HepG2 (cell line): ENCODE measurements around the gene GPR155. TPM values are rescaled to one million over a fixed set of nuclear protein-coding genes. Genes with fewer than 3 reads are reported as not detected.

Experiments
- AGO1 ChIP-seq: fragments of 200-400 bp; formaldehyde crosslinking; IDR thresholded peaks from 2 replicates; pipeline ENCODE4 v1.6.1; 2017; ENCODE audit warnings: mild to moderate bottlenecking, low read depth, low read length, moderate library complexity; ENCODE audit not compliant: poor library complexity, severe bottlenecking
- ASH2L ChIP-seq: fragments of 300-600, 200-600 bp; sonication (generic); IDR thresholded peaks from 2 replicates; pipeline ENCODE4 v1.7.0; 2017; ENCODE audit warnings: low read depth, mild to moderate bottlenecking, moderate library complexity, mixed read lengths, low read length; ENCODE audit not compliant: insufficient read length
- CENPBD1 ChIP-seq: sonication (generic); formaldehyde crosslinking; IDR thresholded peaks from 2 replicates; pipeline ENCODE4 v1.8.0; 2022; ENCODE audit warnings: missing genetic modification reagents, low read depth, mild to moderate bottlenecking, borderline replicate concordance
- CENPX ChIP-seq: sonication (generic); formaldehyde crosslinking; IDR thresholded peaks from 2 replicates; pipeline ENCODE4 v1.9.0; 2021; ENCODE audit warnings: mild to moderate bottlenecking, missing genetic modification reagents, moderate library complexity
- EED ChIP-seq: sonication (generic); formaldehyde crosslinking; IDR thresholded peaks from 2 replicates; pipeline ENCODE4 v1.5.0; 2020; ENCODE audit warnings: mild to moderate bottlenecking, missing genetic modification reagents
- ELF4 ChIP-seq: sonication (generic); formaldehyde crosslinking; IDR thresholded peaks from 2 replicates; pipeline ENCODE4 v1.5.0; 2020; ENCODE audit warnings: missing genetic modification reagents, mild to moderate bottlenecking, moderate library complexity, borderline replicate concordance
- FOXK1 ChIP-seq: sonication (generic); formaldehyde crosslinking; IDR thresholded peaks from 2 replicates; pipeline ENCODE4 v1.4.0; 2020; ENCODE audit warnings: low read depth, missing genetic modification reagents, borderline replicate concordance
- HOXA3 ChIP-seq: sonication (generic); formaldehyde crosslinking; IDR thresholded peaks from 2 replicates; pipeline ENCODE4 v1.5.0; 2020; ENCODE audit warnings: missing genetic modification reagents
- HOXD1 ChIP-seq: sonication (generic); formaldehyde crosslinking; IDR thresholded peaks from 2 replicates; pipeline ENCODE4 v1.5.0; 2020; ENCODE audit warnings: missing genetic modification reagents
- IRF2 ChIP-seq: IDR thresholded peaks from 2 replicates; pipeline ENCODE4 v1.6.1; 2018; ENCODE audit warnings: missing genetic modification reagents, missing compliant biosample characterization
- MEIS2 ChIP-seq: sonication (generic); formaldehyde crosslinking; IDR thresholded peaks from 2 replicates; pipeline ENCODE4 v1.9.0; 2021; ENCODE audit warnings: mild to moderate bottlenecking, missing genetic modification reagents
- MTA3 ChIP-seq: sonication (generic); formaldehyde crosslinking; IDR thresholded peaks from 2 replicates; pipeline ENCODE4 v1.4.0; 2020; ENCODE audit warnings: missing genetic modification reagents
- PAWR ChIP-seq: sonication (generic); formaldehyde crosslinking; IDR thresholded peaks from 2 replicates; pipeline ENCODE4 v1.4.0; 2020; ENCODE audit warnings: missing genetic modification reagents, mild to moderate bottlenecking, borderline replicate concordance
- POLR2AphosphoS5 ChIP-seq: IDR thresholded peaks from 2 replicates; pipeline ENCODE4 v1.6.1; 2012; ENCODE audit warnings: low read depth, low read length
- SP2 ChIP-seq: sonication (generic); formaldehyde crosslinking; IDR thresholded peaks from 2 replicates; pipeline ENCODE4 v1.5.1; 2020; ENCODE audit warnings: mild to moderate bottlenecking, missing genetic modification reagents
- THAP7 ChIP-seq: sonication (generic); formaldehyde crosslinking; IDR thresholded peaks from 2 replicates; pipeline ENCODE4 v1.8.1; 2023; ENCODE audit warnings: mild to moderate bottlenecking, missing genetic modification reagents
- TMF1 ChIP-seq: sonication (generic); formaldehyde crosslinking; IDR thresholded peaks from 2 replicates; pipeline ENCODE4 v1.8.1; 2022; ENCODE audit warnings: low read depth, missing genetic modification reagents
- UBTF ChIP-seq: sonication (generic); formaldehyde crosslinking; IDR thresholded peaks from 2 replicates; pipeline ENCODE4 v1.4.0; 2020; ENCODE audit warnings: mild to moderate bottlenecking, missing genetic modification reagents
- XRCC5 ChIP-seq: fragments of 200-400 bp; formaldehyde crosslinking; optimal IDR thresholded peaks from 2 replicates; pipeline ENCODE3; 2017; ENCODE audit warnings: mild to moderate bottlenecking, low read length
- ZBTB43 ChIP-seq: sonication (generic); formaldehyde crosslinking; conservative IDR thresholded peaks from 2 replicates; pipeline ENCODE4 v1.4.0; 2020; ENCODE audit warnings: missing genetic modification reagents
- ZNF124 ChIP-seq: sonication (generic); formaldehyde crosslinking; IDR thresholded peaks from 2 replicates; pipeline ENCODE4 v1.4.0; 2020; ENCODE audit warnings: missing genetic modification reagents
- ZNF292 ChIP-seq: sonication (generic); formaldehyde crosslinking; IDR thresholded peaks from 2 replicates; pipeline ENCODE4 v1.8.1; 2022; ENCODE audit warnings: mild to moderate bottlenecking, low read depth, missing genetic modification reagents, borderline replicate concordance
- ZNF430 ChIP-seq: sonication (generic); formaldehyde crosslinking; IDR thresholded peaks from 2 replicates; pipeline ENCODE4 v1.9.0; 2021; ENCODE audit warnings: mild to moderate bottlenecking, missing genetic modification reagents
- ZNF747 ChIP-seq: sonication (generic); formaldehyde crosslinking; IDR thresholded peaks from 2 replicates; pipeline ENCODE4 v1.8.1; 2023; ENCODE audit warnings: missing genetic modification reagents, mild to moderate bottlenecking, borderline replicate concordance
- ZNF839 ChIP-seq: sonication (generic); formaldehyde crosslinking; IDR thresholded peaks from 2 replicates; pipeline ENCODE4 v1.4.0; 2020; ENCODE audit warnings: missing genetic modification reagents, mild to moderate bottlenecking, borderline replicate concordance
- polyA plus RNA-seq, 8 experiments: library from polyadenylated mRNA; depleted of rRNA in 3 of 8; stranded (reverse) in 7 of 8; unstranded in 1 of 8; fragments of >200 nt; fragmentation: Illumina TruSeq in 4 of 8; extraction: Trizol in 4 of 8; gene quantifications; 2 replicates each; pipeline versions ENCODE4 v1.2.1 to v1.2.3, GENCODE V29; 2011 to 2016; ENCODE audit warnings: low read depth in 4 of 8, missing spikeins in 1 of 8, mixed read lengths in 1 of 8; ENCODE audit not compliant: insufficient read depth in 1 of 8
- total RNA-seq, 5 experiments: library from RNA; depleted of rRNA; stranded (reverse); fragments of >200 nt; fragmentation: Illumina TruSeq; extraction: Trizol; gene quantifications; 2 replicates each; pipeline ENCODE4 v1.2.3, GENCODE V29; 2016; ENCODE audit warnings: low read depth in 1 of 5

Gene GPR155
- total and polyA plus RNA-seq, 2 of the 13 experiments (the other 11 are each of a cell fraction or from before 2014, with no cell fraction given), result 0.15 to 0.49 TPM

GRCh38 chr2:174395284-174395968, 91.4 kb downstream of the GPR155 start, which contains the start of gene SCRN3 (continued):
- TF ChIP-seq ZBTB43, result 0 out of 2 replicates have a peak, but pooled peaks have one; percentile 15
- TF ChIP-seq XRCC5, result peak; percentile 77
- TF ChIP-seq FOXK1, result peak; percentile 100
- TF ChIP-seq SP2 (CRISPR knock-in tag), result peak; percentile 78
- TF ChIP-seq CENPX, result no peak
- TF ChIP-seq ZNF747, result peak; percentile 81; the same call in 1 of the 2 replicates
- TF ChIP-seq ZNF430 (CRISPR knock-in tag), result peak; percentile 71; the same call in 1 of the 2 replicates
- TF ChIP-seq HOXD1 (CRISPR knock-in tag), result peak; percentile 39; the same call in 1 of the 2 replicates
- TF ChIP-seq PAWR, result no peak
- 0 out of 2 replicates have a peak, but pooled peaks have one; percentile 78 for TF ChIP-seq EED (CRISPR knock-in tag)
- 0 out of 2 replicates have a peak, but pooled peaks have one; percentile 45 for TF ChIP-seq ZNF292 (CRISPR knock-in tag)
- peak; percentile 97 for TF ChIP-seq ASH2L
- TF ChIP-seq THAP7 (CRISPR knock-in tag), result peak; percentile 89; the same call in 1 of the 2 replicates
- peak; percentile 64 for TF ChIP-seq AGO1
- TF ChIP-seq POLR2AphosphoS5, result peak; percentile 93
- peak; percentile 93; the same call in 1 of the 2 replicates for TF ChIP-seq ZNF839 (CRISPR knock-in tag)
- peak; percentile 67 for TF ChIP-seq ZNF124 (CRISPR knock-in tag)
- peak; percentile 91 for TF ChIP-seq UBTF
- TF ChIP-seq IRF2 (CRISPR knock-in tag), result peak; percentile 94
- TF ChIP-seq MEIS2, result peak; percentile 98
- TF ChIP-seq HOXA3 (CRISPR knock-in tag), result peak; percentile 86
- peak; percentile 98 for TF ChIP-seq ELF4 (CRISPR knock-in tag)
- no peak for TF ChIP-seq TMF1 (CRISPR knock-in tag)
- no peak for TF ChIP-seq MTA3 (CRISPR knock-in tag)
- no peak for TF ChIP-seq CENPBD1 (CRISPR knock-in tag)
